Spleen (tissue), 11 donors: ENCODE data around the gene DGKG. TPM values are rescaled to one million over a fixed set of nuclear protein-coding genes. Genes with fewer than 3 reads are reported as not detected.

Experiments used
- DNase-seq: peaks from one replicate; pipeline ENCODE4 v3.0.0-alpha.2; 2020
- H3K27ac ChIP-seq, 8 donors: fragments of 200-600 bp; sonication (generic) in 7 of 8; 1 replicate in 4 of 8; 2 replicates in 4 of 8; pipeline versions ENCODE4 v1.5.0 to v1.8.0; 2016 to 2021; ENCODE audit warnings: inconsistent platforms in 4 of 8, mild to moderate bottlenecking in 4 of 8, moderate library complexity in 1 of 8
- H3K27me3 ChIP-seq, 7 donors: fragments of 200-600 bp; sonication (generic) in 6 of 7; replicated peaks in 1 of 7; 1 replicate in 4 of 7; 2 replicates in 3 of 7; pipeline versions ENCODE4 v1.5.0 to v1.8.0; 2016 to 2021; ENCODE audit warnings: inconsistent platforms in 3 of 7, mild to moderate bottlenecking in 1 of 7
- H3K36me3 ChIP-seq, 6 donors: fragments of 200-600 bp; sonication (generic) in 5 of 6; 1 replicate in 4 of 6; 2 replicates in 2 of 6; pipeline versions ENCODE4 v1.5.0 to v1.8.0; 2016 to 2021; ENCODE audit warnings: inconsistent platforms in 2 of 6
- H3K4me1 ChIP-seq, 6 donors: fragments of 200-600 bp; sonication (generic) in 5 of 6; 1 replicate in 3 of 6; 2 replicates in 3 of 6; pipeline versions ENCODE4 v1.5.0 to v1.8.0; 2016 to 2021; ENCODE audit warnings: inconsistent platforms in 3 of 6
- H3K4me3 ChIP-seq, 8 donors: fragments of 200-600 bp; sonication (generic) in 7 of 8; 1 replicate in 4 of 8; 2 replicates in 4 of 8; pipeline versions ENCODE4 v1.5.0 to v1.8.0; 2016 to 2021; ENCODE audit warnings: inconsistent platforms in 4 of 8, mild to moderate bottlenecking in 4 of 8, moderate library complexity in 2 of 8
- H3K9me3 ChIP-seq, 8 donors: fragments of 200-600 bp; sonication (generic) in 7 of 8; 1 replicate in 4 of 8; 2 replicates in 4 of 8; pipeline versions ENCODE4 v1.5.0 to v1.8.0; 2016 to 2021; ENCODE audit warnings: inconsistent platforms in 4 of 8
- CTCF ChIP-seq, 11 experiments: fragments of 200-600 bp in 7 of 11; fragments of 450-650 bp in 4 of 11; sonication (generic) in 4 of 11; IDR thresholded peaks in 8 of 11; conservative IDR thresholded peaks in 3 of 11; 1 replicate in 7 of 11; 2 replicates in 4 of 11; pipeline versions ENCODE4 v1.4.0 to v1.8.0; 2016 to 2021; ENCODE audit warnings: antibody characterized with exemption in 11 of 11, inconsistent platforms in 4 of 11, mild to moderate bottlenecking in 1 of 11
- POLR2A ChIP-seq, 3 donors: fragments of 450-650 bp; IDR thresholded peaks; one replicate each; pipeline ENCODE4 v1.5.1; 2017; ENCODE audit warnings: antibody characterized with exemption in 3 of 3, mild to moderate bottlenecking in 1 of 3
- POLR2AphosphoS5 ChIP-seq, 3 donors: sonication (generic); formaldehyde crosslinking; IDR thresholded peaks; one replicate each; pipeline ENCODE4 v1.5.1; 2017; ENCODE audit warnings: antibody characterized with exemption in 3 of 3
- WGBS, 5 donors: extraction: QIAGEN DNeasy Blood & Tissue Kit in 3 of 5; methylation state at CpG; one replicate each; pipeline versions ENCODE4 v1.1.5 to v1.1.7; 2013 to 2018; 5-methylcytosine and 5-hydroxymethylcytosine counted together
- intact Hi-C: fragments of 100-400 bp; cut with DNase I; formaldehyde crosslinking; loops from one replicate; pipeline ENCODE4 v1.15.0; 2023; ENCODE audit warnings: low total_unique reads
- polyA plus RNA-seq, 3 donors: library from polyadenylated mRNA; stranded (reverse); fragments of 200-250 nt; gene quantifications; one replicate each; pipeline ENCODE4 v1.2.1, GENCODE V29; 2013
- total RNA-seq, 7 donors: library from RNA; depleted of rRNA in 3 of 7; stranded (reverse); fragments of >200 nt in 3 of 7; fragmentation: NEBNext Ultra II Directional in 4 of 7; extraction: Animal tissue kit (Norgen Biotek cat#: 25700) in 4 of 7; gene quantifications; one replicate each; pipeline versions ENCODE4 v1.1.0 to v1.2.1, GENCODE V29; 2016 to 2021
- donor health status: healthy with polysubstance abuse.
- donor health status: DM: no; HTN: no; CAD: no; lungs with moderate emphysema.
- donor health status: DM: no; HTN: no; CAD: no.
- donor health status: Bipolar disorder and iron deficiency.
- donor health status: healthy.
- donor health status: DM: no; HTN: no; CAD: no.
- donor health status: DM: yes; HTN: yes; CAD: no.

Gene DGKG
- total and polyA plus RNA-seq, 10 donors, result 0.22 to 7.7 (median 5.4) TPM

- 59 to 84% (median 76%) methylated on average over 6 of the region's 6 CpGs for WGBS, 5 donors
- H3K4me1 ChIP-seq, result peaks cover 0 to 10% (median 2%) of the 10 kb centered on the region in 6 donors
- no peaks in the 10 kb centered on the region for H3K36me3 ChIP-seq
- H3K27ac ChIP-seq, result no peak overlapping the region
- no peak overlapping the region for H3K4me3 ChIP-seq
- no peaks in the 10 kb centered on the region for H3K27me3 ChIP-seq
- DNase-seq, result no peak
- peaks cover 0 to 5% (median 0%) of the 10 kb centered on the region in 8 donors for H3K9me3 ChIP-seq
- intact Hi-C loops, result no loop called here
- TF ChIP-seq POLR2A (IDR thresholded peaks at IDR 0.05), result no peak
- no peak for TF ChIP-seq POLR2AphosphoS5 (IDR thresholded peaks at IDR 0.05)
- TF ChIP-seq CTCF (IDR thresholded peaks at IDR 0.05 in 8 of 11, conservative IDR thresholded peaks at IDR 0.05 in 3 of 11), result no peak
These were observed 20.3 kb upstream of the DGKG start for GRCh38 chr3:186382217-186382885.

- no peak for TF ChIP-seq POLR2A (IDR thresholded peaks at IDR 0.05)
- TF ChIP-seq POLR2AphosphoS5 (IDR thresholded peaks at IDR 0.05), result no peak
- TF ChIP-seq CTCF (IDR thresholded peaks at IDR 0.05 in 8 of 11, conservative IDR thresholded peaks at IDR 0.05 in 3 of 11), result no peak
- no peak for DNase-seq
- peaks cover 0 to 10% (median 2%) of the 10 kb centered on the region in 6 donors for H3K4me1 ChIP-seq
- no peak overlapping the region for H3K27ac ChIP-seq
- intact Hi-C loops, result no loop called here
- peaks cover 0 to 5% (median 0%) of the 10 kb centered on the region in 8 donors for H3K9me3 ChIP-seq
- 57 to 75% (median 72%) methylated on average over 10 of the region's 10 CpGs for WGBS, 5 donors
- no peak overlapping the region for H3K4me3 ChIP-seq
- no peaks in the 10 kb centered on the region for H3K36me3 ChIP-seq
- H3K27me3 ChIP-seq, result no peaks in the 10 kb centered on the region
These were observed 19.6 kb upstream of the DGKG start for GRCh38 chr3:186381424-186382216.

GRCh38 chr3:186380622-186381380 is 18.8 kb upstream of the DGKG start:
- TF ChIP-seq POLR2A (IDR thresholded peaks at IDR 0.05), result no peak
- no peak for TF ChIP-seq POLR2AphosphoS5 (IDR thresholded peaks at IDR 0.05)
- TF ChIP-seq CTCF (IDR thresholded peaks at IDR 0.05 in 8 of 11, conservative IDR thresholded peaks at IDR 0.05 in 3 of 11), result no peak
- peaks cover 0 to 5% (median 0%) of the 10 kb centered on the region in 8 donors for H3K9me3 ChIP-seq

More at GRCh38 chr3:186380622-186381380, 18.8 kb upstream of the DGKG start:
- Histone ChIP-seq H3K4me3 (no peak overlapping the region), H3K4me1 (peaks cover 0 to 10% (median 2%) of the 10 kb centered on the region in 6 donors), H3K27ac (no peak overlapping the region), H3K27me3 (peaks cover 0 to under 1% (median 0%) of the 10 kb centered on the region in 7 donors), H3K36me3 (no peaks in the 10 kb centered on the region)
- no peak for DNase-seq
- WGBS, 5 donors, result 76 to 87% (median 83%) methylated on average over 8 of the region's 8 CpGs
- intact Hi-C loops, result no loop called here
